ENCODE data around the gene TNFAIP8.

The TNFAIP8 gene

DNA sequence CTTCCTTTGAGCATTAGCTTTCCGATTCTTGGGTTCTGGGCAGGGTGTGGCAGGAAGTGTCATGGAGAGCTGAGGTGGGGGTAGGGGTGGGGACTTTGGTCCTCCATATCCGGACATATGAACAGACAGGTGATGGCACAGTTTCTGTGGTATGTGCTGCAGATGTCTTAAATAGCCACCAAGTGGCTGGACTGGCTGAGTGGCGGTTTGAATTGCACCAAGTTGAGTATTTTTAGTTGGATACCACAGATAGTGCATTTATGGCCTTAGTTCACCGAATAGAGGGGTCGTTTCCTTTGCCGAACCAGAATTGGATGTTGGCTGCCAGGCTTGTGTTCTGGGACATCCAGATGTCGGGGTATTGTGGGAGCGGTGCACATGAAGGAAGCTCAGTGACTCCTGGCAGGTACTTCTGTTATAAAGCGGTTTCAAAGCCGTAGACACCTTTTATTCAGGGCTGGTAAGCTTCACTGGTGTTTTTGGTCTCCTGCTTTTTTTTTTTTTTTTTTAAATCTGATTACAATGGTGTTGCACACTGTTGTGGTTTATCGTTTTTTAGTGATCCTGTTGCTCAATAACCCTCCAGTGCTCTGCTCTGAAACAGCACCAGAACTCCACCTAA, 15.1 kb upstream of the TNFAIP8 start:
- no peak for DNase-seq (ENCODE audit: extremely low read depth, low read depth)
- TF ChIP-seq, protein P1, sequence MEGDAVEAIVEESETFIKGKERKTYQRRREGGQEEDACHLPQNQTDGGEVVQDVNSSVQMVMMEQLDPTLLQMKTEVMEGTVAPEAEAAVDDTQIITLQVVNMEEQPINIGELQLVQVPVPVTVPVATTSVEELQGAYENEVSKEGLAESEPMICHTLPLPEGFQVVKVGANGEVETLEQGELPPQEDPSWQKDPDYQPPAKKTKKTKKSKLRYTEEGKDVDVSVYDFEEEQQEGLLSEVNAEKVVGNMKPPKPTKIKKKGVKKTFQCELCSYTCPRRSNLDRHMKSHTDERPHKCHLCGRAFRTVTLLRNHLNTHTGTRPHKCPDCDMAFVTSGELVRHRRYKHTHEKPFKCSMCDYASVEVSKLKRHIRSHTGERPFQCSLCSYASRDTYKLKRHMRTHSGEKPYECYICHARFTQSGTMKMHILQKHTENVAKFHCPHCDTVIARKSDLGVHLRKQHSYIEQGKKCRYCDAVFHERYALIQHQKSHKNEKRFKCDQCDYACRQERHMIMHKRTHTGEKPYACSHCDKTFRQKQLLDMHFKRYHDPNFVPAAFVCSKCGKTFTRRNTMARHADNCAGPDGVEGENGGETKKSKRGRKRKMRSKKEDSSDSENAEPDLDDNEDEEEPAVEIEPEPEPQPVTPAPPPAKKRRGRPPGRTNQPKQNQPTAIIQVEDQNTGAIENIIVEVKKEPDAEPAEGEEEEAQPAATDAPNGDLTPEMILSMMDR (IDR thresholded peaks at IDR 0.05; ENCODE audit: low read depth, low read length), result no peak

DNA sequence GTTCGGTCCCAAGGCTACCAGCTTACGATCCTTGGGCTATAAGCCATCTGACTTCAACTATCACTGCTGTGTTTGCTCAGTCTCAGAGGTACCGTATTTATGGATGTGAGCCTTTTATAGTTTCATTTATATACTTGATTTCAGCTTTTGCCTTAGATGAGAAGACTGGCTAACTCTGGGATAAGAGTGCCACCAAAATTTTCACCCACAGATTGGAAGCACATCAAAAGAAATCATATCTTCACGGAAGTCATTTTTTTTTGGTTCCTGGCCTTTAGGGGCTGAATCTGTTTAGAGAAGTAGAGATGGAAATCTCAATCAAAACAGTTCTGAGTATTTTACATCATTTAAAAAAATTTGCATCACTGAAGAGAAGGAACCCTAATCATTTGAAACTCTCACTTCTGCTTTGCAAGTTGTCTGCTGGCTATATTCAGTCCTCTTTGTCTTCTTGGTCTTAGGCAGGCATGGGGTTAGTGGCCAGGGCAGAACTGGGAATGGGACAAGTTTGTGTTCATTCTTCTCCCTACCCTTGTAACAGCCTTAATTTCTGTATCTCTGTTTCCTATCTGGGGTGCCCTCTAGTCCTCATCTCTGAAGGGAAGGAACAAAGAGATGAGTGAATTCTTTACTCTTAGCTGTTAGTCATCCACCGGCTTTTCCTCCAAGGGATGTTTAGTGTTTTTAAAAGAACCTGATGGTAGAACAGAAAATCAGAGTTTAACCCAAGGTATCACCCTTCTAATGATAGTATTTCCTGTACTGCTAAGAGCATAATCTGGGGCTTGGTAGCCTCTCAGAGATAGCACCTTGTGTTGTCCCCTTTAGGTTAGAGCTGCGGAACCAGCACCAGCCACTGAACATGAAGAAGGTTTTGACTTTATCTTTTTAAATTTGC, 14.1 kb upstream of the TNFAIP8 start:
- TF ChIP-seq, protein P1 (IDR thresholded peaks at IDR 0.05; ENCODE audit: low read depth, low read length), result no peak

GRCh38 chr5:119342406-119342805, 13.4 kb upstream of the TNFAIP8 start:
- no peak for DNase-seq (ENCODE audit: extremely low read depth, low read depth)
- TF ChIP-seq, protein P1 (IDR thresholded peaks at IDR 0.05; ENCODE audit: low read depth, low read length), result no peak

More for the DNA sequence above, 14.1 kb upstream of the TNFAIP8 start:
- DNase-seq (ENCODE audit: extremely low read depth, low read depth), result no peak

GRCh38 chr5:119343052-119343451, 12.8 kb upstream of the TNFAIP8 start:
- no peak for DNase-seq (ENCODE audit: extremely low read depth, low read depth)
- TF ChIP-seq, protein P1 (IDR thresholded peaks at IDR 0.05; ENCODE audit: low read depth, low read length), result no peak

GRCh38 chr5:119343766-119344165, 12.1 kb upstream of the TNFAIP8 start:
- TF ChIP-seq, protein P1 (IDR thresholded peaks at IDR 0.05; ENCODE audit: low read depth, low read length), result no peak
- no peak for DNase-seq (ENCODE audit: extremely low read depth, low read depth)

DNA sequence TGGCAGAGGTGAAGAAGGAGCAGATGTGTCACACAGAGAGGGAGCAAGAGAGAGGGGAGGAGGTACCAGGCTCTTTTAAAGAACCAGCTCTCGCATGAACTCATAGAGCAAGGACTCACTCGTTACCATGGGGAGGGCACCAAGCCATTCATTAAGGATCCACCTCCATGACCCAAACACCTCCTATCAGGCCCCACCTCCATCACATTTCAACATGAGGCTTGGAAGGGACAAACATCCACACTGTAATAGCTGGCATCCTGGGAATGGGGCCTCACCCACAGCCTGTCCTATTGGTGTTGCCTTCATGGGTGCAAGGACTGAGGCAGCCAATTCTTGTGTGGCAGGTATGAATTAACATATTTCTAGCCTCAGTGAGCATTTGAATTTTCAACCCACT, 11.6 kb upstream of the TNFAIP8 start:
- TF ChIP-seq, protein P1 (IDR thresholded peaks at IDR 0.05; ENCODE audit: low read depth, low read length), result no peak
- no peak for DNase-seq (ENCODE audit: extremely low read depth, low read depth)

DNA sequence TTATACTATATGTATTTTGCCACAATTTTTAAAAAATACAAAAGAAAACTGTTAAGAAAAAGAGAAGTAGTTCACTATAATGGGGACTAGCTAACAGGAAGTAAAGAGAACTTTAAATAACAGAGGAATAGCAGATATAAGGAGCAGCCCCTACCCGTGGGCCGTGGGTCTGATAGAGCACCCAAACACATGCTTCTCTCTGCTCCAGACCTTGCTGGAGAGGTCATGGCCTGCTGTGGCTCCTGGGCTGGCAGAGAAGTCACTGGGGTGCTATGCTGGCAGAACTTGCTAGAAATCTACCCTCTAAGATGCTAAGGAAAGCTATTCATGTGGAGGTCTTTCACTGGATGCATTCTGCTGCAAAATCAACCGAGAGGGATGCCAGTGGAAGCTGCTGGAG, 10.0 kb upstream of the TNFAIP8 start:
- DNase-seq (ENCODE audit: extremely low read depth, low read depth), result no peak
- TF ChIP-seq, protein P1 (IDR thresholded peaks at IDR 0.05; ENCODE audit: low read depth, low read length), result no peak

Measured in AG09319 (cell line).